GM12864 (cell line): ENCODE results near the gene E4F1.

Experiments used
- DNase-seq: peaks from one replicate; pipeline ENCODE4 v3.0.0-alpha.2; 2011; ENCODE audit warnings: low read depth
- H3K4me3 ChIP-seq: 2 replicates; pipeline ENCODE4 v1.5.1; 2011; ENCODE audit warnings: mild to moderate bottlenecking, low read depth, low read length, control low read depth
- TF ChIP-seq, protein P1 (sequence below): IDR thresholded peaks from 2 replicates; pipeline ENCODE4 v1.5.1; 2011; ENCODE audit warnings: low read depth, mild to moderate bottlenecking, moderate library complexity, low read length, control low read depth, inconsistent platforms; ENCODE audit errors: missing control alignments

Gene E4F1

DNA sequence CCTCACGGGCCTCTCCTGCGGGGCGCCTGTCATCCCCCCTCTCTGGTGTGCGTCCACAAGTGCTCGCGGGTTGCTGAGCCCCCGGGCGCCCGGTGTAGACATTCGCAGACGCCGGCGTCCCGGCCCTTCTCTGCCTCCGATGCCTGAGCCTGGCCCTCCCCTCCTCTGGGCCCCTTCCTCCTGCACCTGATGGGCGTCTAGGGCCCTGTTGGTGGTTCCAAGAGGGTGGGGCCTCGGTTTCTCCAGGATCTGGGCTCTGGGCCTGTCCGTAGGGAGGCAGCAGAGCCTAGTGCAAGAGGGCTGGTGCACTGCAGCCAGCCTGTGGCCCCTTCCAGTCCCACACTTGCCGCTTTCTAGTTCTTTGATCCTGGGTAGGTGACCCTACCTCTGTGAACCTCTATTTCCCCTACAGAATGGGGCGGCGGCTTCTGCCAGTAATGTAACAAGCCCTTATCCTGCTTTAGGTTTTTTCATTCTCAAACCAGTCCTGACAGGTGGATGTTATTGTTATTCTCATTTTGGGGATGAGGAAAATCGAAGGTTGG lies 623 bp downstream of the E4F1 start:
- DNase-seq, result no peak
- peak overlapping the region; percentile 100 for H3K4me3 ChIP-seq
- TF ChIP-seq, protein P1, sequence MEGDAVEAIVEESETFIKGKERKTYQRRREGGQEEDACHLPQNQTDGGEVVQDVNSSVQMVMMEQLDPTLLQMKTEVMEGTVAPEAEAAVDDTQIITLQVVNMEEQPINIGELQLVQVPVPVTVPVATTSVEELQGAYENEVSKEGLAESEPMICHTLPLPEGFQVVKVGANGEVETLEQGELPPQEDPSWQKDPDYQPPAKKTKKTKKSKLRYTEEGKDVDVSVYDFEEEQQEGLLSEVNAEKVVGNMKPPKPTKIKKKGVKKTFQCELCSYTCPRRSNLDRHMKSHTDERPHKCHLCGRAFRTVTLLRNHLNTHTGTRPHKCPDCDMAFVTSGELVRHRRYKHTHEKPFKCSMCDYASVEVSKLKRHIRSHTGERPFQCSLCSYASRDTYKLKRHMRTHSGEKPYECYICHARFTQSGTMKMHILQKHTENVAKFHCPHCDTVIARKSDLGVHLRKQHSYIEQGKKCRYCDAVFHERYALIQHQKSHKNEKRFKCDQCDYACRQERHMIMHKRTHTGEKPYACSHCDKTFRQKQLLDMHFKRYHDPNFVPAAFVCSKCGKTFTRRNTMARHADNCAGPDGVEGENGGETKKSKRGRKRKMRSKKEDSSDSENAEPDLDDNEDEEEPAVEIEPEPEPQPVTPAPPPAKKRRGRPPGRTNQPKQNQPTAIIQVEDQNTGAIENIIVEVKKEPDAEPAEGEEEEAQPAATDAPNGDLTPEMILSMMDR, result no peak

DNA sequence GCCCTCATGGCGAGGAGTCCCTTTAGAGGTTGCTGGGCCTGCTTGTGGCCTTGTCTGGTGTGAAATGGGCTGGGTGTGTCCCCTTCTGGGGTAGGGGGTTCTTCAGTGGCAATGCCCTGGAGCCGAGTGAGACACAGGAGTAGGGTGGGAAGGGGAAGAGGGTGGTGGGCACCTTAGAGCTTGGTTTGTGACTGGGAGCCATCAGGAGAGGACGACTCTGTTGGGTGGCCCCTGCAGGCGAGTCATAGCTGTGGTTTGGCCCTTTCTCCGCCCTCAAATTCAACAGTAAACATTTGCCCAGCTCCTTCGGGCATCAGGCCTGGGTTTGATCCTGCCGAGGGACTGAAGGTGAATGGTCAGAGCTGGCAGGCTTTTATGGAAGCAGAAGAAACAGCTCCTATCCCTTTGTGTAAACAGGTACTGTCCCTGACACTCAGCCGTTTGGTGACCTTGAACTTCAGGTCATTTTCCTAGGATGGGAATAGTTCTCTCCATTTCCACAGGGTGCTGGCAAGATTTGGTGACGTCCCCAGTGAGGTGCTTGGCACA lies 2.9 kb downstream of the E4F1 start:
- no peak overlapping the region for H3K4me3 ChIP-seq
- no peak for DNase-seq
- TF ChIP-seq, protein P1, result no peak

DNA sequence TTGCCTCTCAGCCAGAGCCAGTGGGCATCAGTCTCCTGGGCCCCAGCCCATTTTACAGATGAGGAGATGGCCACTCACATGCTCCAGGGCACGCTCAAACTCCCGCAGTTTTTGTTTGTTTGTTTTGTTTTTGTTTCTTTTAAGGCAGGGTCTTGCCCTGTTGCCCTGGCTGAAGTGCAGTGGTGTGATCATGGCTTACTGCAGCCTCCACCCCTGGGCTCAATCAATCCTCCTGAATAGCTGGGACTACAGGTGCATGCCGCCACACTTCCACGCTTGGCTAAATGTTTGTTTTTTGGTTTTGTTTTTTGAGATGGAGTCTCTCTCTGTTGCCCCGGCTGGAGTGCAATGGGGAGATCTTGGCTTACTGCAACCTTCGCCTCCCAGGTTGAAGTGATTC lies 3.5 kb downstream of the E4F1 start:
- no peak overlapping the region for H3K4me3 ChIP-seq
- DNase-seq, result no peak
- TF ChIP-seq, protein P1, result no peak

DNA sequence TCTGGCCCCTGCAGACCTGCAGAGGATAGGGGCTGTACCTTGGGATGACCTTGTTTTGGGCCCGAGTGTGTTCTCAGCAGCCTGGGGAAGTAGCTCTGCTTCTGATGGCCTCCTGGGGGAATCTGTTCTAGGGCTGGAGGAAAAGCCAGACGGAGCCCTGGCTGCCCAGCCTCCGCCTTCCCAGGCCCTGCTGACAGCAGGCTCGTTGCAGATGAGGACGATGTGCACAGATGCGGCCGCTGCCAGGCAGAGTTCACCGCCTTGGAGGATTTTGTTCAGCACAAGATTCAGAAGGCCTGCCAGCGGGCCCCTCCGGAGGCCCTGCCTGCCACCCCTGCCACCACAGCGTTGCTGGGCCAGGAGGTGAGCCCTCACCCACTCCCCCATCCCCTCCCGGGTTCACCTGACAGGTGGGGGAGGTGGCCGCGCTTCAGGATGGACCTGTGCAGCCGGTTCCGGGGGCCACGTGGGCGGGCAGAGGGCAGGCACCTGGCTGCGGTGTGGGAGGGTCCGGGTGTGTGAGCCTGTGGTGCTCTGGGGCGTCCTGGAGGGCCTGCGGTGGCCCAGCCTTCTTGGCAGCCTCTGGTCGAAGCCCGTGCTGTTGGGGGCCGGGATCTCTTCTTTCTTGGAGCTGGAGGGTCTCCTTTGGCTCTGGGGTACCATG lies 4.9 kb downstream of the E4F1 start:
- DNase-seq, result no peak
- TF ChIP-seq, protein P1, result no peak
- no peak overlapping the region for H3K4me3 ChIP-seq

DNA sequence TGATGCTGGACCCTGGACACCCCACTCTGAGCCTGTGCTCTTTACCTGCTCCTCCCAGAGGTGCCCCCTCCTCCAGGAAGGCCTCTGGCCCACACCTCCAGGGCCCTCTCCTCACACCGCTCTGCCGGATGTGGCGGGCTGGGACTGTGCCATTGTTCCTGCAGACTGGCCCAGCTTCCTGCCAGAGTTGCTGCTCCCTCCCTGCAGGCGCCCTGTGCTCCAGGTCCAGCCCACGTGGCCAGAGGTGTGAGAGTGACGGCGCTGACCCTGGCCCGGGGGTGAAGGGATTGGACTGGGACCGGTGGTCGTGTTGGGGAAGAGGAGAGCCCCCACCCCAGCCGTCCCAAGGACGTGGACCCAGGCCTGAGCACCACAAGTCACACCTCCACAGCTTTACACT lies 5.7 kb downstream of the E4F1 start:
- no peak overlapping the region for H3K4me3 ChIP-seq
- TF ChIP-seq, protein P1, result no peak
- DNase-seq, result no peak

DNA sequence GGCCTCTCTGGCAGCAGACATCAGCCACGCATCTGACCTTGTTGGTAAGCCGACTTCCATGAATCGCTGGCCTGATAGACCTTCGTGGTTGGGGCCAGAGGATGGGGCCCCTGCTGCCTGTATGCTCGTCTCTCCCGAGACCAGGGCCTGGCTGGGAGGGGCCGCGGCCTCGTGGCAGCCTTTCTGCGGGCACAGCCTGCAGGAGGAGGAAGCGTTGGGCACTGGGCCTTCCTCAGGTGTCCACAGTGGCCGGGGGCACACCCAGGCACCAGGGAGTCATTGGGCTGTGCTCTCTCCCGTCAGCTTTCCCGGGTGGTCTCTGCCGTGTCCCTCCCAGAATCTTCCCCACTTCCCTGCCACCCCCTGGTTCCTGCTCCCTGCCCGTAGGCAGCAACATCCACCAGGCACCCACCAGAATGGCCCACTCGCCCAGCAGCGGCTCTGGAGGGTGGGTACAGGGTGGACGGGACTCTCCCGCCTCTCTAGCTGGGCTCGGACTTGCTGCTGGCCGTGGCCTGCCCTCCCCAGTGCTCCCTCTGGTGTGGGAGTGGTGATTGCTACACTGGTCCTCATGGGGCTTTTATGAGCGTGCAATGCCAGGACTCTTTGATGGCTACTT lies 6.3 kb downstream of the E4F1 start:
- H3K4me3 ChIP-seq, result no peak overlapping the region
- DNase-seq, result no peak
- TF ChIP-seq, protein P1, result no peak
